A673 (cell line): ENCODE data around the gene KCNG1. TPM values are rescaled to one million over a fixed set of nuclear protein-coding genes. Genes with fewer than 3 reads are reported as not detected.

Source experiments
- BruUV-seq: library from RNA; stranded (reverse); fragments of 400-500 nt; replicated peaks from 2 replicates; lab custom pipeline; 2021; lab: Mats Ljungman, UMichigan
- CTCF ChIA-PET: fragments of 300-600 bp; sonication (Branson Sonifier 250); formaldehyde crosslinking; loops from one replicate; lab custom pipeline; 2022; ENCODE audit warnings: antibody characterized with exemption; lab: Charles Lee
- POLR2A ChIA-PET: fragments of 300-600 bp; sonication (Branson Sonifier 250); formaldehyde crosslinking; loops from one replicate; lab custom pipeline; 2022; ENCODE audit warnings: antibody characterized with exemption; ENCODE audit not compliant: low non-redundant PET; lab: Charles Lee
- DNase-seq: peaks from one replicate; pipeline ENCODE4 v3.0.0-alpha.2; 2015; ENCODE audit warnings: low spot score
- H3K27ac ChIP-seq: fragments of 200-600 bp; sonication (generic); 2 replicates; pipeline ENCODE4 v1.5.1; 2016; ENCODE audit warnings: mixed run types, low read depth, mild to moderate bottlenecking, mixed read lengths, antibody characterized with exemption, low read length; ENCODE audit not compliant: poor library complexity, severe bottlenecking
- H3K27me3 ChIP-seq: fragments of 200-600 bp; sonication (generic); replicated peaks from 2 replicates; pipeline ENCODE4 v1.6.1; 2017; ENCODE audit warnings: mixed run types, low read depth, mild to moderate bottlenecking, mixed read lengths, antibody characterized with exemption, low read length; ENCODE audit not compliant: insufficient read depth, poor library complexity
- H3K36me3 ChIP-seq: fragments of 200-600 bp; sonication (generic); 2 replicates; pipeline ENCODE4 v1.6.1; 2016; ENCODE audit warnings: mixed run types, mild to moderate bottlenecking, mixed read lengths, antibody characterized with exemption, low read length; ENCODE audit not compliant: insufficient read depth, poor library complexity, severe bottlenecking
- H3K4me1 ChIP-seq: fragments of 200-600 bp; sonication (generic); 2 replicates; pipeline ENCODE4 v1.6.1; 2017; ENCODE audit warnings: mixed run types, mild to moderate bottlenecking, mixed read lengths, antibody characterized with exemption, low read length; ENCODE audit not compliant: insufficient read depth, poor library complexity, severe bottlenecking
- H3K4me3 ChIP-seq: fragments of 200-600 bp; sonication (generic); 2 replicates; pipeline ENCODE4 v1.5.1; 2016; ENCODE audit warnings: low read depth, mixed run types, mild to moderate bottlenecking, mixed read lengths, low read length; ENCODE audit not compliant: poor library complexity, severe bottlenecking
- H3K9me3 ChIP-seq: fragments of 200-600 bp; sonication (generic); 2 replicates; pipeline ENCODE4 v1.6.1; 2016; ENCODE audit warnings: mixed run types, low read depth, mild to moderate bottlenecking, mixed read lengths, antibody characterized with exemption, low read length; ENCODE audit not compliant: poor library complexity, severe bottlenecking
- EZH2 ChIP-seq: fragments of 200-600 bp; sonication (generic); IDR thresholded peaks from 2 replicates; pipeline ENCODE4 v1.6.1; 2017; ENCODE audit warnings: borderline replicate concordance, low read depth, mild to moderate bottlenecking, mixed read lengths, antibody characterized with exemption, low read length; ENCODE audit not compliant: poor library complexity, severe bottlenecking
- intact Hi-C: fragments of 100-400 bp; cut with micrococcal nuclease; formaldehyde crosslinking; loops from one replicate; pipeline ENCODE4 v1.10.0; 2022; ENCODE audit not compliant: unreplicated experiment
- total RNA-seq: library from RNA; stranded (reverse); gene quantifications from 2 replicates; pipeline ENCODE4 v1.2.3, GENCODE V29; 2021
- TF ChIP-seq, protein P1 (sequence below): fragments of 300-800, 200-600 bp; sonication (generic); conservative IDR thresholded peaks from 2 replicates; pipeline ENCODE4 v1.5.1; 2017; ENCODE audit warnings: low read depth, mild to moderate bottlenecking, antibody characterized with exemption, low read length, moderate library complexity, mixed read lengths

KCNG1 gene
- total RNA-seq, 1 experiment from 2014 or later, result 19.6 TPM

DNA sequence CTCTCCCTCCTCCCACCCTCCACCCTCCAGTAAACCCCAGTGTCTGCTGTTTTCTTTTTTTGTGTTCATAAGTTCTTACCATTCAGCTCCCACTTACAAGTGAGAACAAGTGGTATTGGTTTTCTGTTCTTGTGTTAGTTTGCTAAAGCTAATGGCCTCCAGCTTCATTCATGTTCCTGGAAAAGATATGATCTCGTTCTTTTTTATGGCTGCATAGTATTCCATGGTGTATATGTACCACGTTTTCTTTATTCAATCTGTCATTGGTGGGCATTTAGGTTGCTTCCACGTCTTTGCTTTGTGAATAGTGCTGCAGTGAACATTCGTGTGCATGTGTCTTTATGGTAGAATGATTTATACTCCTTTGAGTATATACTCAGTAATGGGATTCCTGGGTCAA, 42.7 kb upstream of the KCNG1 start:
- peaks cover 48% of the 10 kb centered on the region for H3K27me3 ChIP-seq
- TF ChIP-seq, protein P1, sequence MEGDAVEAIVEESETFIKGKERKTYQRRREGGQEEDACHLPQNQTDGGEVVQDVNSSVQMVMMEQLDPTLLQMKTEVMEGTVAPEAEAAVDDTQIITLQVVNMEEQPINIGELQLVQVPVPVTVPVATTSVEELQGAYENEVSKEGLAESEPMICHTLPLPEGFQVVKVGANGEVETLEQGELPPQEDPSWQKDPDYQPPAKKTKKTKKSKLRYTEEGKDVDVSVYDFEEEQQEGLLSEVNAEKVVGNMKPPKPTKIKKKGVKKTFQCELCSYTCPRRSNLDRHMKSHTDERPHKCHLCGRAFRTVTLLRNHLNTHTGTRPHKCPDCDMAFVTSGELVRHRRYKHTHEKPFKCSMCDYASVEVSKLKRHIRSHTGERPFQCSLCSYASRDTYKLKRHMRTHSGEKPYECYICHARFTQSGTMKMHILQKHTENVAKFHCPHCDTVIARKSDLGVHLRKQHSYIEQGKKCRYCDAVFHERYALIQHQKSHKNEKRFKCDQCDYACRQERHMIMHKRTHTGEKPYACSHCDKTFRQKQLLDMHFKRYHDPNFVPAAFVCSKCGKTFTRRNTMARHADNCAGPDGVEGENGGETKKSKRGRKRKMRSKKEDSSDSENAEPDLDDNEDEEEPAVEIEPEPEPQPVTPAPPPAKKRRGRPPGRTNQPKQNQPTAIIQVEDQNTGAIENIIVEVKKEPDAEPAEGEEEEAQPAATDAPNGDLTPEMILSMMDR, result no peak
- no peak for TF ChIP-seq EZH2
- no peaks in the 10 kb centered on the region for H3K4me1 ChIP-seq
- CTCF ChIA-PET, result no interaction called here
- POLR2A ChIA-PET, result no interaction called here
- no peaks in the 10 kb centered on the region for H3K9me3 ChIP-seq
- H3K27ac ChIP-seq, result no peak overlapping the region
- no peak for DNase-seq
- no peaks in the 10 kb centered on the region for H3K36me3 ChIP-seq
- intact Hi-C loops, result no loop called here
- no TSS peak for BruUV-seq
- no peak overlapping the region for H3K4me3 ChIP-seq

GRCh38 chr20:51064137-51064536, 41.2 kb upstream of the KCNG1 start:
- intact Hi-C loops, result no loop called here
- Histone ChIP-seq H3K9me3 (no peaks in the 10 kb centered on the region), H3K4me3 (no peak overlapping the region), H3K27ac (no peak overlapping the region), H3K4me1 (no peaks in the 10 kb centered on the region), H3K27me3 (peaks cover 43% of the 10 kb centered on the region), H3K36me3 (no peaks in the 10 kb centered on the region)
- no peak for DNase-seq
- POLR2A ChIA-PET, result no interaction called here
- CTCF ChIA-PET, result no interaction called here
- TF ChIP-seq, protein P1, result no peak
- no peak for TF ChIP-seq EZH2
- BruUV-seq, result no TSS peak

DNA sequence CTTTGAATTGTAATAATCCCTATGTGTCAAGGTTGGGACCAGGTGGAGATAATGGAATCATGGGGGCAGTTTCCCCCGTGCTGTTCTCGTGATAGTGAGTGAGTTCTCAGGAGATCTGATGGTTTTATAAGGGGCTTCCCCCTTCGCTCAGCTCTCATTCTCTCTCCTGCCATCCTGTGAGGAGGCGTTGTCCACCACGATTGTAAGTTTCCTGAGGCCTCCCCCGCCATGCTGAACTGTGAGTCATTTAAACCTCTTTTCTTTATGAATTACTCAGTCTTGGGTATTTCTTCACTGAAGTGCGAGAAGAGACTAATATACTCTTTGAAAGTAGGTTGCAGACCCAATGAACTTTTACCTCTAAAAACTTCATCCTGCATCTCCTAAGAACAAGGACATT, 39.2 kb upstream of the KCNG1 start:
- CTCF ChIA-PET, result no interaction called here
- Histone ChIP-seq H3K27ac (no peak overlapping the region), H3K9me3 (no peaks in the 10 kb centered on the region), H3K27me3 (peaks cover 33% of the 10 kb centered on the region), H3K4me3 (no peak overlapping the region), H3K4me1 (no peaks in the 10 kb centered on the region), H3K36me3 (no peaks in the 10 kb centered on the region)
- intact Hi-C loops, result no loop called here
- BruUV-seq, result no TSS peak
- no peak for TF ChIP-seq EZH2
- TF ChIP-seq, protein P1, result no peak
- POLR2A ChIA-PET, result no interaction called here
- no peak for DNase-seq
